Stomach (tissue), 9 donors: ENCODE results near the gene TNS2. TPM values are rescaled to one million over a fixed set of nuclear protein-coding genes. Genes with fewer than 3 reads are reported as not detected.
A peak's percentile ranks its signal among the peaks of the same experiment; 100 is the strongest.

ENCODE experiments used
- DNase-seq, 2 donors: peaks; one replicate each; pipeline versions ENCODE4 v3.0.0 to v3.0.0-alpha.2; 2013 to 2019
- H3K27ac ChIP-seq, 5 donors: fragments of 200-600 bp in 4 of 5; sonication (generic) in 4 of 5; one replicate each; pipeline ENCODE4 v1.5.1; 2013 to 2019; ENCODE audit warnings: mild to moderate bottlenecking in 1 of 5, moderate library complexity in 1 of 5
- H3K27me3 ChIP-seq, 3 donors: fragments of 200-600 bp; sonication (generic); one replicate each; pipeline ENCODE4 v1.5.1; 2017 to 2019; ENCODE audit warnings: mixed run types in 1 of 3
- H3K36me3 ChIP-seq, 4 donors: fragments of 200-600 bp; sonication (generic); 1 replicate in 3 of 4; 2 replicates in 1 of 4; pipeline ENCODE4 v1.5.1; 2016 to 2019
- H3K4me1 ChIP-seq, 4 donors: fragments of 200-600 bp; sonication (generic); one replicate each; pipeline ENCODE4 v1.5.1; 2016 to 2019
- H3K4me3 ChIP-seq, 4 donors: fragments of 200-600 bp; sonication (generic) in 3 of 4; one replicate each; pipeline ENCODE4 v1.5.1; 2016 to 2019; ENCODE audit warnings: mild to moderate bottlenecking in 1 of 4
- H3K9me3 ChIP-seq, 4 donors: fragments of 200-600 bp; sonication (generic); one replicate each; pipeline ENCODE4 v1.5.1; 2016 to 2019
- CTCF ChIP-seq, 7 experiments: fragments of 450-650 bp in 4 of 7; fragments of 200-600 bp in 3 of 7; sonication (generic) in 3 of 7; IDR thresholded peaks; one replicate each; pipeline ENCODE4 v1.5.1; 2016 to 2019; ENCODE audit warnings: antibody characterized with exemption in 7 of 7, control low read depth in 2 of 7, mild to moderate bottlenecking in 1 of 7
- EP300 ChIP-seq: sonication (generic); formaldehyde crosslinking; IDR thresholded peaks from one replicate; pipeline ENCODE4 v1.6.1; 2017; ENCODE audit warnings: antibody characterized with exemption
- POLR2A ChIP-seq, 4 donors: fragments of 450-650 bp; IDR thresholded peaks; one replicate each; pipeline ENCODE4 v1.6.1; 2016; ENCODE audit warnings: antibody characterized with exemption in 4 of 4, control low read depth in 2 of 4, mild to moderate bottlenecking in 1 of 4, moderate library complexity in 1 of 4
- POLR2AphosphoS5 ChIP-seq, 3 donors: sonication (generic); formaldehyde crosslinking; IDR thresholded peaks; one replicate each; pipeline ENCODE4 v1.6.1; 2016; ENCODE audit warnings: antibody characterized with exemption in 3 of 3
- WGBS, 5 donors: extraction: QIAGEN DNeasy Blood & Tissue Kit in 3 of 5; methylation state at CpG; one replicate each; pipeline versions ENCODE4 v1.1.5 to v1.1.7; 2013 to 2018; 5-methylcytosine and 5-hydroxymethylcytosine counted together
- intact Hi-C: fragments of 100-400 bp; cut with DNase I; formaldehyde crosslinking; loops from one replicate; pipeline ENCODE4 v1.15.1; 2023; ENCODE audit warnings: low total_unique reads
- polyA plus RNA-seq, 3 donors: library from polyadenylated mRNA; stranded (reverse); fragments of 200-250 nt; gene quantifications; one replicate each; pipeline ENCODE4 v1.2.3, GENCODE V29; 2013
- total RNA-seq, 5 donors: library from RNA; depleted of rRNA; stranded (reverse); fragments of >200 nt; gene quantifications; one replicate each; pipeline versions ENCODE4 v1.1.0 to v1.2.3, GENCODE V29; 2014 to 2016
- donor health status: healthy with polysubstance abuse.
- donor health status: Bipolar disorder and iron deficiency.
- donor health status: healthy.

The TNS2 gene
- total and polyA plus RNA-seq, 8 donors, result 38.5 to 164 (median 73.7) TPM

- intact Hi-C loops, result no loop called here
These were observed 10.9 kb downstream of the TNS2 start for GRCh38 chr12:53060721-53061276.

GRCh38 chr12:53061404-53062010, 11.6 kb downstream of the TNS2 start:
- intact Hi-C loops, result no loop called here
- Histone ChIP-seq H3K9me3 (no peaks in the 10 kb centered on the region), H3K4me1 (peaks cover 44 to 83% (median 62%) of the 10 kb centered on the region in 4 donors), H3K27me3 (no peaks in the 10 kb centered on the region), H3K4me3 (no peak overlapping the region), H3K36me3 (peaks cover 55 to 100% (median 94%) of the 10 kb centered on the region in 4 donors), H3K27ac (peak overlapping the region; percentile 33 to 70 (median 62))
- 24 to 73% (median 41%) methylated on average over 5 of the region's 5 CpGs for WGBS, 5 donors
- TF ChIP-seq POLR2A (IDR thresholded peaks at IDR 0.05) (no peak), EP300 (no peak), CTCF (IDR thresholded peaks at IDR 0.05) (peak in 2 of 7 experiments; percentile 24 to 47)
- peak; percentile 87 to 92 for DNase-seq

More at GRCh38 chr12:53060721-53061276, 10.9 kb downstream of the TNS2 start:
- TF ChIP-seq POLR2A (IDR thresholded peaks at IDR 0.05), result no peak
- TF ChIP-seq EP300, result no peak
- TF ChIP-seq POLR2AphosphoS5 (IDR thresholded peaks at IDR 0.05), result no peak
- TF ChIP-seq CTCF (IDR thresholded peaks at IDR 0.05), result no peak
- peaks cover 38 to 78% (median 56%) of the 10 kb centered on the region in 4 donors for H3K4me1 ChIP-seq
- peak overlapping the region; percentile 33 to 70 (median 62) for H3K27ac ChIP-seq
- peaks cover 53 to 99% (median 90%) of the 10 kb centered on the region in 4 donors for H3K36me3 ChIP-seq
- peak; percentile 56 to 64 for DNase-seq
- H3K4me3 ChIP-seq, result no peak overlapping the region
- no peaks in the 10 kb centered on the region for H3K27me3 ChIP-seq
- 32 to 58% (median 40%) methylated on average over 8 to 18 of the region's 18 CpGs for WGBS, 5 donors
- H3K9me3 ChIP-seq, result no peaks in the 10 kb centered on the region

- TF ChIP-seq POLR2AphosphoS5 (IDR thresholded peaks at IDR 0.05) (peak in 1 of 3 donors; percentile 1), POLR2A (IDR thresholded peaks at IDR 0.05) (no peak)
- intact Hi-C loops, result no loop called here
- Histone ChIP-seq H3K4me1 (peaks cover 44 to 84% (median 64%) of the 10 kb centered on the region in 4 donors), H3K27ac (peak overlapping the region in 4 of 5 donors; percentile 47 to 70 (median 64)), H3K4me3 (no peak overlapping the region), H3K36me3 (peaks cover 58 to 100% (median 95%) of the 10 kb centered on the region in 4 donors), H3K9me3 (no peaks in the 10 kb centered on the region), H3K27me3 (no peaks in the 10 kb centered on the region)
- DNase-seq, result peak in 1 of 2 donors; percentile 32
- WGBS, 5 donors, result 56 to 72% (median 63%) methylated on average over 13 to 20 of the region's 20 CpGs
These were observed 12.4 kb downstream of the TNS2 start for GRCh38 chr12:53062011-53062961.

- intact Hi-C loops, result no loop called here
- DNase-seq, result peak in 1 of 2 donors; percentile 26
- no peak for TF ChIP-seq POLR2A (IDR thresholded peaks at IDR 0.05)
- TF ChIP-seq CTCF (IDR thresholded peaks at IDR 0.05), result no peak
- no peak for TF ChIP-seq POLR2AphosphoS5 (IDR thresholded peaks at IDR 0.05)
- no peaks in the 10 kb centered on the region for H3K9me3 ChIP-seq
- H3K4me3 ChIP-seq, result no peak overlapping the region
- H3K27ac ChIP-seq, result peak overlapping the region in 4 of 5 donors; percentile 20 to 81 (median 72)
- H3K36me3 ChIP-seq, result peaks cover 54 to 100% (median 95%) of the 10 kb centered on the region in 4 donors
- peaks cover 44 to 81% (median 66%) of the 10 kb centered on the region in 4 donors for H3K4me1 ChIP-seq
- H3K27me3 ChIP-seq, result no peaks in the 10 kb centered on the region
- 72 to 85% (median 74%) methylated on average over 9 to 14 of the region's 14 CpGs for WGBS, 5 donors
These were observed 13.3 kb downstream of the TNS2 start for GRCh38 chr12:53062977-53063707.
